GM12878 (cell line): ENCODE measurements around the gene SPATA20. TPM values are rescaled to one million over a fixed set of nuclear protein-coding genes. Genes with fewer than 3 reads are reported as not detected.

ENCODE experiments used
- ATAC-seq: fragments of 200-7000 bp; cut with Tn5 transposase; 3 replicates; pipeline ENCODE4 v1.9.1; 2020; ENCODE audit warnings: mild to moderate bottlenecking, moderate library complexity
- BruUV-seq: library from RNA; stranded (reverse); fragments of 400-500 nt; replicated peaks from 2 replicates; lab custom pipeline; 2021; lab: Mats Ljungman, UMichigan
- CTCF ChIA-PET: fragments of 300-600 bp; sonication (Branson Sonifier 250); formaldehyde crosslinking; extraction: SDS; loops from one replicate; lab custom pipeline; 2021; ENCODE audit warnings: inconsistent platforms; lab: Yijun Ruan, JAX
- POLR2A ChIA-PET: fragments of 350-600 bp; formaldehyde crosslinking; extraction: SDS; loops from one replicate; lab custom pipeline; 2021; ENCODE audit warnings: inconsistent platforms; lab: Charles Lee
- RAD21 ChIA-PET: fragments of 300-600 bp; sonication (Branson Sonifier 250); formaldehyde crosslinking; loops from one replicate; lab custom pipeline; 2023; ENCODE audit warnings: antibody characterized with exemption; ENCODE audit not compliant: unreplicated experiment; lab: Charles Lee
- SMC1A ChIA-PET: fragments of 300-600 bp; sonication (Branson Sonifier 250); formaldehyde crosslinking; loops from one replicate; lab custom pipeline; 2023; ENCODE audit not compliant: unreplicated experiment, uncharacterized antibody; lab: Charles Lee
- DNase-seq: peaks from one replicate; pipeline ENCODE4 v3.0.0-alpha.2; 2011; ENCODE audit warnings: low read depth, low spot score
- FAIRE-seq: peaks from 3 replicates; lab custom pipeline; 2011; peaks lifted over from hg19 to GRCh38; lab: Jason Lieb, UNC
- H2AFZ ChIP-seq: 2 replicates; pipeline ENCODE4 v1.6.0; 2011; ENCODE audit warnings: low read depth, low read length, control low read depth; ENCODE audit not compliant: control insufficient read depth
- H3K27ac ChIP-seq: 2 replicates; pipeline ENCODE4 v1.5.1; 2011; ENCODE audit warnings: control low read depth; ENCODE audit not compliant: control insufficient read depth, insufficient read depth
- H3K27me3 ChIP-seq, 2 experiments: replicated peaks in 1 of 2; 2 replicates each; pipeline versions ENCODE4 v1.6.0 to v1.6.1; 2011; ENCODE audit warnings: low read length in 1 of 2; ENCODE audit not compliant: control insufficient read depth in 2 of 2, insufficient read depth in 2 of 2
- H3K36me3 ChIP-seq, 2 experiments: 2 replicates each; pipeline ENCODE4 v1.5.1; 2011; ENCODE audit warnings: low read length in 1 of 2; ENCODE audit not compliant: control insufficient read depth in 2 of 2, insufficient read depth in 2 of 2
- H3K4me1 ChIP-seq: 2 replicates; pipeline ENCODE4 v1.6.1; 2011; ENCODE audit warnings: mild to moderate bottlenecking, low read length, moderate library complexity, mixed read lengths; ENCODE audit not compliant: control insufficient read depth, insufficient read depth
- H3K4me2 ChIP-seq: 2 replicates; pipeline ENCODE4 v1.6.0; 2011; ENCODE audit warnings: control low read depth; ENCODE audit not compliant: control insufficient read depth, insufficient read depth
- H3K4me3 ChIP-seq: fragments of 200-600 bp; sonication (generic); 2 replicates; pipeline ENCODE4 v1.5.1; 2016
- H3K79me2 ChIP-seq: 2 replicates; pipeline ENCODE4 v1.6.0; 2011; ENCODE audit warnings: low read length; ENCODE audit not compliant: control insufficient read depth, insufficient read depth
- H3K9ac ChIP-seq: 2 replicates; pipeline ENCODE4 v1.8.0; 2011; ENCODE audit warnings: low read length, control low read depth, mixed read lengths; ENCODE audit not compliant: control insufficient read depth, insufficient read depth
- H3K9me3 ChIP-seq: replicated peaks from 3 replicates; pipeline ENCODE4 v1.5.1; 2011; ENCODE audit warnings: mild to moderate bottlenecking, low read length; ENCODE audit not compliant: control insufficient read depth, insufficient read depth
- H4K20me1 ChIP-seq: 2 replicates; pipeline ENCODE4 v1.6.0; 2011; ENCODE audit not compliant: control insufficient read depth, insufficient read depth
- E4F1 ChIP-seq: fragments of 450-650 bp; IDR thresholded peaks from 2 replicates; pipeline ENCODE4 v1.6.1; 2018; ENCODE audit warnings: borderline replicate concordance, mild to moderate bottlenecking; ENCODE audit not compliant: partially characterized antibody
- TCF7 ChIP-seq: IDR thresholded peaks from 2 replicates; pipeline ENCODE4 v1.6.1; 2014; ENCODE audit warnings: antibody characterized with exemption, borderline replicate concordance
- USF2 ChIP-seq: IDR thresholded peaks from 2 replicates; pipeline ENCODE4 v1.6.1; 2011; ENCODE audit warnings: low read depth, low read length, improper control_type of control experiment, borderline replicate concordance
- WGBS: methylation state at CpG from one replicate; pipeline ENCODE4 v1.1.6; 2016; ENCODE audit warnings: low lambda C conversion rate; ENCODE audit not compliant: insufficient replicate concordance, insufficient coverage; ENCODE audit errors: missing lambda C conversion rate; 5-methylcytosine and 5-hydroxymethylcytosine counted together
- in situ Hi-C: fragments of 300-500 bp; cut with MboI; formaldehyde crosslinking; loops from 9 replicates; pipeline ENCODE4 v1.14.3; 2018; ENCODE audit warnings: mixed read lengths
- intact Hi-C: fragments of 100-400 bp; cut with micrococcal nuclease; formaldehyde crosslinking; loops from one replicate; pipeline ENCODE4 v1.14.2; 2022; ENCODE audit not compliant: unreplicated experiment
- polyA plus RNA-seq, 11 experiments: library from polyadenylated mRNA; depleted of rRNA in 4 of 11; unstranded in 6 of 11; stranded (reverse) in 5 of 11; fragments of >200 nt; fragmentation: Nextera tagmentation in 4 of 11; fragmentation: Illumina TruSeq in 1 of 11; extraction: Ambion mirVana in 4 of 11; extraction: Trizol in 1 of 11; gene quantifications; 1 replicate in 1 of 11; 2 replicates in 10 of 11; pipeline versions ENCODE4 v1.2.1 to v1.2.3, GENCODE V29; 2011 to 2016; ENCODE audit warnings: inconsistent platforms in 2 of 11, missing spikeins in 2 of 11, low read depth in 1 of 11
- total RNA-seq, 4 experiments: library from RNA; depleted of rRNA in 3 of 4; stranded (reverse); fragments of >200 nt in 3 of 4; fragmentation: Illumina TruSeq in 1 of 4; extraction: Trizol in 1 of 4; gene quantifications; 2 replicates each; pipeline versions ENCODE4 v1.2.1 to v1.2.3, GENCODE V29; 2013 to 2021

SPATA20 gene
- total and polyA plus RNA-seq, 10 of the 15 experiments (the other 5 are each of a cell fraction or from before 2014, with no cell fraction given), result 2.1 to 69.8 (median 26.6) TPM

- RAD21 ChIA-PET, result no interaction called here
- POLR2A ChIA-PET, result no interaction called here
- 35% methylated on average over 9 of the region's 9 CpGs for WGBS
- no peak overlapping the region for H3K9ac ChIP-seq
- TF ChIP-seq E4F1 (no peak), TCF7 (no peak), USF2 (no peak)
- in situ Hi-C loops, result no loop called here
- no peaks in the 10 kb centered on the region for H3K4me1 ChIP-seq
- H2AFZ ChIP-seq, result no peak overlapping the region
- H3K79me2 ChIP-seq, result no peaks in the 10 kb centered on the region
- intact Hi-C loops, result no loop called here
- ATAC-seq, result no peak
- H3K4me2 ChIP-seq, result no peak overlapping the region
- H3K4me3 ChIP-seq, result no peak overlapping the region
- CTCF ChIA-PET, result interaction anchor here (0.6 kb wide), 1 partner anchor 31 kb away, joined by 3 read pairs; no protein-coding TSS in a partner anchor
- SMC1A ChIA-PET, result no interaction called here
- H4K20me1 ChIP-seq, result no peaks in the 10 kb centered on the region
- no peak overlapping the region for H3K27ac ChIP-seq
- H3K36me3 ChIP-seq, result no peaks in the 10 kb centered on the region
- peaks cover 2 to 3% of the 10 kb centered on the region in 2 experiments; a peak in 2 of 4 replicates for H3K27me3 ChIP-seq
- no peak for FAIRE-seq
- H3K9me3 ChIP-seq, result no peaks in the 10 kb centered on the region
- no peak for DNase-seq
- no TSS peak for BruUV-seq
These were observed 33.7 kb downstream of the SPATA20 start for GRCh38 chr17:50580646-50581045.
